GM18505 (cell line): ENCODE results near the gene FSTL5.

ENCODE experiments used
- ATAC-seq: cut with Tn5 transposase; IDR thresholded peaks from one replicate; pipeline ENCODE4 v1.9.1; 2021; ENCODE audit not compliant: unreplicated experiment
- POLR2A ChIP-seq: IDR thresholded peaks from 4 replicates; pipeline ENCODE4 v1.6.1; 2011; ENCODE audit warnings: borderline replicate concordance; ENCODE audit not compliant: insufficient read depth, insufficient read length; ENCODE audit errors: extremely low read depth

Gene FSTL5

GRCh38 chr4:162038112-162038511 lies 125.7 kb downstream of the FSTL5 start:
- ATAC-seq: no peak
- no peak for TF ChIP-seq POLR2A

GRCh38 chr4:162017863-162018262 lies 145.9 kb downstream of the FSTL5 start:
- TF ChIP-seq POLR2A: no peak
- ATAC-seq: no peak

- TF ChIP-seq POLR2A: no peak
- no peak for ATAC-seq
Measured at GRCh38 chr4:162016991-162017390, 146.8 kb downstream of the FSTL5 start.

GRCh38 chr4:162016219-162016618 lies 147.6 kb downstream of the FSTL5 start:
- no peak for TF ChIP-seq POLR2A
- no peak for ATAC-seq

- no peak for TF ChIP-seq POLR2A
Measured at GRCh38 chr4:162015090-162015489, 148.7 kb downstream of the FSTL5 start.

GRCh38 chr4:162011089-162011488 lies 152.7 kb downstream of the FSTL5 start:
- TF ChIP-seq POLR2A: no peak
- no peak for ATAC-seq

More at GRCh38 chr4:162015090-162015489, 148.7 kb downstream of the FSTL5 start:
- ATAC-seq: no peak

- no peak for TF ChIP-seq POLR2A
- ATAC-seq: no peak
Measured at GRCh38 chr4:162010362-162010761, 153.4 kb downstream of the FSTL5 start.

- ATAC-seq: no peak
- TF ChIP-seq POLR2A: no peak
Measured at GRCh38 chr4:161992317-161992716, 171.5 kb downstream of the FSTL5 start.

- no peak for ATAC-seq
- TF ChIP-seq POLR2A: no peak
Measured at GRCh38 chr4:161991811-161992210, 172.0 kb downstream of the FSTL5 start.

GRCh38 chr4:161990721-161991120 lies 173.1 kb downstream of the FSTL5 start:
- TF ChIP-seq POLR2A: no peak
- ATAC-seq: no peak

- no peak for ATAC-seq
- TF ChIP-seq POLR2A: no peak
Measured at GRCh38 chr4:161988946-161989345, 174.9 kb downstream of the FSTL5 start.

GRCh38 chr4:161987611-161988010 lies 176.2 kb downstream of the FSTL5 start:
- TF ChIP-seq POLR2A: no peak
- ATAC-seq: no peak

- TF ChIP-seq POLR2A: no peak
- no peak for ATAC-seq
Measured at GRCh38 chr4:161952382-161952781, 211.4 kb downstream of the FSTL5 start.

- no peak for TF ChIP-seq POLR2A
- ATAC-seq: no peak
Measured at GRCh38 chr4:161949946-161950725, 213.7 kb downstream of the FSTL5 start.
